22Rv1 (cell line): ENCODE results near the gene GOLGA8B.
"Not testable (repeated sequence)": the region's sequence is repeated elsewhere in the genome, so short reads cannot be mapped to it uniquely, and the experiment has no call there.

ENCODE experiments used
- ZFX ChIP-seq: fragments of 450-650 bp; IDR thresholded peaks from 2 replicates; pipeline ENCODE4 v1.6.1; 2017; ENCODE audit warnings: antibody characterized with exemption, borderline replicate concordance
- TF ChIP-seq, protein P1 (sequence below): fragments of 450-650 bp; IDR thresholded peaks from 2 replicates; pipeline ENCODE4 v1.5.1; 2017; ENCODE audit warnings: mild to moderate bottlenecking

DNA sequence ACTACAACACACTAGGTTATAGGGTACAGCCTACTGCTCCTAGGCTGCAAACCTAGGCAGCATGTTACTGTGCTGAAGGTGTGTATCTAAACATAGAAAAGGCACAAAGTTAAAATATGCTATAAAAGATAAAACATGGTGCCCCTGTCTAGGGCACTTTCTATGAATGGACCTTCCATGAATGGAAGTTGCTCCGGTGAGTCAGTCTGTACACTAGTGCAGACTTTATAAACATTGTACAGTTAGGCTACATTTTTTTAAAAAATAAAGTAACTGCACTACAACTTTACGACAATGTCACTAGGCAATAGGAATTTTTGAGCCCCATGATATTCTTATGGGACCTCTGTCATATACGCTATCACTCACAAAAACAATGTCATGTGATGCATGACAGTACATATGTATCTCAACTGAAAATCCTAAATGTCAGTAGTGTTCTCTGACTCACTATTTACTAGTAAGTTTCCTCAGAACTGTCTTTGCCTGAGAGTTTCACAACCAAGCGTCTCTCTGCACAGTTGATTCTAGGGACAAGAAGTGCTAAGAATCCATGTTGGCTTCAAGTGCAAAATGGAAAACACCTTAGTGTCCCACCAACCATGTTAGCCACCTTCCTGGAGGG is 5.7 kb downstream of the GOLGA8B start:
- TF ChIP-seq, protein P1, sequence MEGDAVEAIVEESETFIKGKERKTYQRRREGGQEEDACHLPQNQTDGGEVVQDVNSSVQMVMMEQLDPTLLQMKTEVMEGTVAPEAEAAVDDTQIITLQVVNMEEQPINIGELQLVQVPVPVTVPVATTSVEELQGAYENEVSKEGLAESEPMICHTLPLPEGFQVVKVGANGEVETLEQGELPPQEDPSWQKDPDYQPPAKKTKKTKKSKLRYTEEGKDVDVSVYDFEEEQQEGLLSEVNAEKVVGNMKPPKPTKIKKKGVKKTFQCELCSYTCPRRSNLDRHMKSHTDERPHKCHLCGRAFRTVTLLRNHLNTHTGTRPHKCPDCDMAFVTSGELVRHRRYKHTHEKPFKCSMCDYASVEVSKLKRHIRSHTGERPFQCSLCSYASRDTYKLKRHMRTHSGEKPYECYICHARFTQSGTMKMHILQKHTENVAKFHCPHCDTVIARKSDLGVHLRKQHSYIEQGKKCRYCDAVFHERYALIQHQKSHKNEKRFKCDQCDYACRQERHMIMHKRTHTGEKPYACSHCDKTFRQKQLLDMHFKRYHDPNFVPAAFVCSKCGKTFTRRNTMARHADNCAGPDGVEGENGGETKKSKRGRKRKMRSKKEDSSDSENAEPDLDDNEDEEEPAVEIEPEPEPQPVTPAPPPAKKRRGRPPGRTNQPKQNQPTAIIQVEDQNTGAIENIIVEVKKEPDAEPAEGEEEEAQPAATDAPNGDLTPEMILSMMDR, result not testable (repeated sequence)
- TF ChIP-seq ZFX, result not testable (repeated sequence)
